ENCODE measurements around the gene AP3B1.
"Not testable (repeated sequence)": the region's sequence is repeated elsewhere in the genome, so short reads cannot be mapped to it uniquely, and the experiment has no call there.

The AP3B1 gene

DNA sequence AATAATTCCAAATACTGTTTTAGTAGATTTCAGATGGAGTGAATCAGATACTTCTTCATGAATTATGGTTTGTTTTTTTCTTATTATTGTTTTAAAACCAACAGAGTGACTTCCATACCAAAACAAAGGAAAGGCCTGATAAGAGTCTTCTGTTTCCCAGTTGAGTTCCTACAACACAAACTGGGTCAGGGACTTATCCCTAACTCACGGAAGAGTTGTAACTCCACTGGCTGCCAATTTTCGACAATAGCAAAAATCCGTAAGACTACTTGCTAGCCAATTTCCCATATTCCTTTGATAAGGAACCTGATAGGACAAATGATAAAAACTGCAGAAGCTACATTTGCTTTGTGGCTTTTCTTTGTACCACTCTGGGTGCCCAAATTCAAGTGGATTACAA, 219.2 kb downstream of the AP3B1 start:
- DNase-seq (ENCODE audit: low read depth in 2 of 2, low spot score in 1 of 2), result no peak

DNA sequence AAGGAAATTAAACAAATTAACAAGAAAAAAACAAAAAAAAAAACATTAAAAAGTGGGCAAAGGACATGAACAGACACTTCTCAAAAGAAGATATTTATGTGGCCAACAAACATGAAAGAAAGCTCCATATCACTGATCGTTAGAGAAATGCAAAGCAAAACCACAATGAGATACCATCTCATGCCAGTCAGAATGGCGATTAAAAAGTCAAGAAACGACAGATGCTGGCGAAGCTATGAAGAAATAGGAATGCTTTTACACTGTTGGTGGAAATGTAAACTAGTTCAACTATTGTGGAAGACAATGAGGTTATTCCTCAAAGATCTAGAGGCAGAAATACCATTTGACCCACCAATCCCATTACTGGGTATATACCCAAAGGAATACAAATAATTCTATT, 223.8 kb downstream of the AP3B1 start:
- DNase-seq (ENCODE audit: low read depth in 2 of 2, low spot score in 1 of 2), result not testable (repeated sequence)

DNA sequence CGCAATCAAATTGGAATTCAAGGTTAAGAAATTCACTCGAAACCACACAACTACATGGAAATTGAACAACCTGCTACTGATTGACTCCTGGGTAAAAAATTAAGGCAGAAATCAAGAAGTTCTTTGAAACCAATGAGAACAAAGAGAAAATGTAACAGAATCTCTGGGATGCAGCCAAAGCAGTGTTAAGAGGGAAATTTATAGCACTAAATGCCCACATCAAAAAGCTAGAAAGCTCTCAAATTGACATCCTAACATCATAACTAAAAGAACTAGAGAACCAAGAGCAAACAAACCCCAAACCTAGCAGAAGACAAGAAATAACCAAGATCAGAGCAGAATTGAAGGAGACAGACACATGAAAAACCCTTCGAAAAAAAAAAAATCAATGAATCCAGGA, 226.9 kb downstream of the AP3B1 start:
- not testable (repeated sequence) for DNase-seq (ENCODE audit: low read depth in 2 of 2, low spot score in 1 of 2)

DNA sequence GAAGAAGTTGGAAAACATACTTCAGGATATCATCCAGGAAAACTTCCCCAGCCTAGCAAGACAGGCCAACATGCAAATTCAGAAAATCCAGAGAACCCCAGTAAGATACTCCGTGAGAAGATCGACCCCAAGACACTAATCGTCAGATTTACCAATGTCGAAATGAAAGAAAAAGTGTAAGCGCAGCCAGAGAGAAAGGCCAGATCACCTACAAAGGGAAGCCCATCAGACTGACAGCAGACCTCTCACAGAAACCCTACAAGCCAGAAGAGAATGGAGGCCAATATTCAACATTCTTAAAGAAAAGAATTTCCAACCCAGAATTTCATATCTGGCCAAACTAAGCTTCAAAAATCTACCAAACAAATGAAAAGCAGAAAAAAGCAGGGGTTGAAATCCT, 227.8 kb downstream of the AP3B1 start:
- not testable (repeated sequence) for DNase-seq (ENCODE audit: low read depth in 2 of 2, low spot score in 1 of 2)

DNA sequence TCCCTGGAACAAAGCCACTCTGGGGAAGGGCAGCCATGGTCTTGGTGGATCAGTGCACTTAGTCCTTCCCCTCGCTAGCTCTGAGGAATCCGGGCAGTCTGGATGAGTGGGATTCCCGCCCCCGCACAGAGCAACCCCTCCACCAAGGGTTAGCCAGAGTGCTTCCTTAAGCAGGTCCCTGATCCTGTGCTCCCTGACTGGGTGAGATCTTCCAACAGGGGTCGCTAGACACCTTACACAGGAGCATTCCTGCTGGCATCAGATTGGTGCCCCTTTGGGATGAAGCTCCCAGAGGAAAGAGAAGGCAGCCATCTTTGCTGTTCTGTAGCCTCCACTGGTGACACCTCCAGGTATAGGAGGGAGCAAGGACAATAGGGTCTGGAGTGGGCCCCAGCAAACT, 228.8 kb downstream of the AP3B1 start:
- no peak for DNase-seq (ENCODE audit: low read depth in 2 of 2, low spot score in 1 of 2)

DNA sequence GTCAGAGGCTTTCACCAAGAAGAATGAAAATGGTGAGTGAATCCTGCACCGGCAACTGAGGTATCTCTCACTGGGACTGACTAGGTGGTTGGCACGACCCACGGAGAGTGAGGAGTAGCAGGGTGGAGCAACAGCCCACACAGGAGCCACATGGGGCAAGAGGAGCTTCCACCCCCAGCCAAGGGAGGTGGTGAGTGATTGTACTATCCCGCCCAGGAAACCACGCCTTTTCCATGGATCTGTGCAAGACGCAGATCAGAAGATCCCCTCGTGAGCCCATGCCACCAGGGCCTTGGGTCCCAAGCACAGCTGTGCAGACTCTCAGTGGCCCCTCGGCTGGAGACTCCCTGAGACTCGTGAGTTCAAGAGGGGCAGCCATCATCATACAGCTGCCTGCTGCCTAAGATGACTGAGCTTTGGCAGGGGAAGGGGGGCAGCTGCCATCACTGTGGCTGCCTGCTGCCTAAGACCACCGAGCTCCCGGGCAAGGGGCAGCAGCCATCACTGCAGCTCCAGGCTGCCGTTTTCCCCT, 229.5 kb downstream of the AP3B1 start:
- DNase-seq (ENCODE audit: low read depth in 2 of 2, low spot score in 1 of 2), result no peak

DNA sequence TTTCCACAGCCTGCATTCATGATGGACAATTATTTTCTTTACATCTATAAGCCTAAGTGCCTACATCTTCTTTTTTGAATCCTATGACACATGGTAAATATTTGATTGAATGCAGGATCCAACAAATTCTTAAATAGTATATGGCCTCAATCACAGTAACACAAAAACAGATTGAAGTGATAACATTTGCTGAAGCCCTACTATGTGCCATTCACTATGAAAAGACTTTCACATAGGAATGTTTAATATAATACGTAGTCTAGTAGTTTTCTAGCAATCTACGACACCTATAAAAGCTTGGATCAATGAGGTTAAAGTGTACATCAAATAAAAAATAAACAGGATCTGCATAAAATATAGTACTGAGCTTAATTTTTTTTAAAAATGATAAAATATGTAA, 231.0 kb downstream of the AP3B1 start:
- no peak for DNase-seq (ENCODE audit: low read depth in 2 of 2, low spot score in 1 of 2)

DNA sequence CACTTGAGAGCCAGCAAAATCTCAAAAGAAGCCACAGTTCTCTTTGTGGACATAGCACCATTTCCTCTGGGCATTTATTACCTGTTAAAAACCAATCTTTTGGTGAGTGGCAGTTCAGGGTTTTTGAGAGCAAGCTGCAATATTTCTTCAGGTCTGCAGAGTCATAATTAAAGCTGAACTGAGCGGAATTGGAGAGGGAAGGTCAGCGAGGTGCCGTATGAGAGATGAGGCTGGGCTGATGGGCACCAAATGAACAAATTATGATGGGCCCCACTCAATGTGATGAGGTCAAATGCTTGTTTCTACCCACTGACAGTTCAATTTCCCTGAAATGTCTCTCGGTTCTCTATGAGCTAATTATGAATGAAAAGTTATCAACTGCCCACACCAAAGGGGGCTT, 231.9 kb downstream of the AP3B1 start:
- DNase-seq (ENCODE audit: low read depth in 2 of 2, low spot score in 1 of 2), result no peak

DNA sequence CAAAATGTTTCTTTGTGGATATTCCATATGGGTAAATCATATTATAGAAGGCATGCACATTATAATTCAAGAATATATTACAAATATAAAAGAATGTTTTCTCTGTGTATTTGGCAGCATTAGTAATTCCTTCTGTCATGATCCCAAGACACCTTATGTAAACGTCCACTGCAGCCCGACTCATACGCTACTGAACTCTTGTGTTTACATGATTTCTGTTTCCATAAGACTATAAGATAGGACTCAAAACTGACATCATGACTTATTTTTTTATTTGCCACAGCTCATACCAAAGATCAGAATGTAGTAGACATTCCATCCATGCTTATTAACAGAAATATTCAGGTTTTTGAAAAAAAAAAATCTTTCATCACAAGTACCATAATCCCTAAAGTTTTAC, 234.1 kb downstream of the AP3B1 start:
- no peak for DNase-seq (ENCODE audit: low read depth in 2 of 2, low spot score in 1 of 2)

DNA sequence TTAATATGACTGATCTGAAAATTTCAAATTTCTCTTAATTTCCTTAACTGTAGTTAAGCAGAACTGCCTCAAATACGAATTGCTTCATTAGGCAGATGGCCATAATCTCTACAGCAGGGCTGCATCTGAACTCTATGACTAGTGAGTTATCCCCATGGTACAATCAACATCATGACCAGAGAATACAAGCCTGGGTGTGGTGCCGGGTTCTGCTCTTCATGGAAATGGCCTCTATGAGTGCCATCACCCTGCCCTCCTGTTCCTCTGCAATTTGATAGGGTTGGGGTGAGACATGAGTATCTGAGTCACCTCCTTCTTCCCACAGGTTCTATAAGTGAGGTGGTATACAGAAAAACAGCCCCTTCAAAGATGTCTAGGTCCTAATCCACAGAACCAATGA, 235.9 kb downstream of the AP3B1 start:
- no peak for DNase-seq (ENCODE audit: low read depth in 2 of 2, low spot score in 1 of 2)

DNA sequence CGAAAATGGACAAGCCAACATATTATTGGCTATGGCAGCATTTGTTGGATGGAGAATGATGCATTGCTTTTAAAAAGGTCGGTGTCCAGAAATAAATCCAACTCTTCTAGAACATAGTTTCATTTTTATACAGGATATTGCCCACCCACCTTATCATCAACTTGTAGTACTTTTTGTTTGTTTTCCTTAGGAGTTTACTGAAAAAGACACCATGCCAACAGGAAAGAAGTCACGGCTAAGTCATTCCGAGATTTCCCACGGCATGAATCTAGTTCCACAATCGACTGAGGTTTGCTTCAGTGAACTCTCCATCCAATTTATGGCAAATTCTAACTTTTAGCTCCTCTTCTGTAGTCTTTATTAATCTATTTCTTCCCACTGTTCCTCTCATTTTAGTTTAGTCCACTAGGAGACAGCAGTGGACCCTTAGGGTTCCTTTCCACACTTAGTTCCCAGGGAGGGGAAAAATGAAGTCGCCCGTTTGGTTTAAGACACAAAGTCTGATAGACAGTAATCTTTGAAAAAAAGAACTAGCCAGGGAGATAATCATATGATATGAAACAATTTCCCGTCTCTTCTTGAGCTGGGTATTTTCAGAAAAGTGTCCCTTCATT, 237.5 kb downstream of the AP3B1 start:
- no peak for DNase-seq (ENCODE audit: low read depth in 2 of 2, low spot score in 1 of 2)

DNA sequence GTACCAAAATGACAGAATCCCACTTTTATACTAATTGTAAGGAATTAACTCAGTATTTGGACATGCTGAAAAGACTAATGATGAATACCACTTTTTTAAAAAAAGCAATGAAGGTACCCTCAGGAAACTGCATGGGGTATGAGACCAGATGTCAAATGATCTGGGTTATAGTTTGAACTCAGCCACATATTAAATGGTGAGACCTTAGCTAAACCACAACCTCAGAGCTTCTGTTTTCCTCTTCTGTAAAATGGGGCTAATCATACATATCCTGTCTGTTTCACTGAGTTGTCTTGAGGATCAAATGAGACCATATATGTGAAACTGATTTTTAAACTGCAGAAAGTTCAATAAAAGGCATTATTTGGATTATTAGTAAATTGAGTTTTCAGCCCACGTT, 238.4 kb downstream of the AP3B1 start:
- no peak for DNase-seq (ENCODE audit: low read depth in 2 of 2, low spot score in 1 of 2)

DNA sequence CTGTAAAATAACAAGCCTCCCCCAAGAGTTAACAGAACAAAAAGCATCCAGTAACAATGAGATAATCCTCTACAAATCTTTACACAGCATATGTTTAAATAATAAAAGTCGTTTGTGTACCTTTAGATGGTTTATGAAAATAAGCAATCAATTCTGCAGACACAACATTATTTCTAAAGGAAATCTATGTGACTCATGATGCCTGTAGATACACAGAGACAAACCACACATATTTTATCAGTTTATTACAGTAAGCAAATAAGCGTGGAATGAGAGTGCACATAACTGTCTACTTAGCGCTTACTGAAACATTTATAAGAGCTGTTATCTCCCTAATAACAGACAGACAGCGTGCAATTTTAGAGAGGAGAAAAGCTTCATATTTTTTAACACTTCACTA, 243.6 kb downstream of the AP3B1 start:
- DNase-seq (ENCODE audit: low read depth in 2 of 2, low spot score in 1 of 2), result no peak

DNA sequence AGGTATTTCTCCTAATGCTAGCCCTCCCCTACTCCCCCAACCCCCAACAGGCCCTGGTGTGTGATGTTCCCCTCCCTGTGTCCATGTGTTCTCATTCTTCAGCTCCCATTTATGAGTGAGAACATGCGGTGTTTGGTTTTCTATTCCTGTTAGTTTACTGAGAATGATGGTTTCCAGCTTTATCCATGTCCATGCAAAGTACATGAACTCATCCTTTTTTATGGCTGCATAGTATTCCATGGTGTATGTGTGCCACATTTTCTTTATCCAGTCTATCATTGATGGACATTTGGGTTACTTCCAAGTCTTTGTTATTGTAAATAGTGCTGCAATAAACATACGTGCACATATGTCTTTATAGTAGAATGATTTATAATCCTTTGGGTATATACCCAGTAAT, 247.7 kb downstream of the AP3B1 start:
- not testable (repeated sequence) for DNase-seq (ENCODE audit: low read depth in 2 of 2, low spot score in 1 of 2)

DNA sequence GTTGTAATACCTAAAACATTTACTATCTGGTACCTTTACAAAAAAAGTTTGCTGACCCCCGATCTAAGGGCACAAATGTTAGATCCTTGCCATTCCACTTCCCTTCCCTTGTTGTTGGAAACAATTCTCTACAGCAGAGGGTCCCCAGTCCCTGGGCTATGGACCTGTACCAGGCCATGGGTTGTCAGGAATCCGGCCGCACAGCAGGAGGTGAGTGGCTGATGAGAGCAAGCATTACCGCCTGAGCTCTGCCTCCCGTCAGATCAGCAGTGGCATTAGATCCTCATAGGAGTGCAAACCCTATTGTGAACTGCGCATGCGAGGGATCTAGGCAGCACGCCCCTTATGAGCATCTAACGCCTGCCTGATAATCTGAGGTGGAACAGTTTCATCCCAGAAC, 248.5 kb downstream of the AP3B1 start:
- no peak for DNase-seq (ENCODE audit: low read depth in 2 of 2, low spot score in 1 of 2)

DNA sequence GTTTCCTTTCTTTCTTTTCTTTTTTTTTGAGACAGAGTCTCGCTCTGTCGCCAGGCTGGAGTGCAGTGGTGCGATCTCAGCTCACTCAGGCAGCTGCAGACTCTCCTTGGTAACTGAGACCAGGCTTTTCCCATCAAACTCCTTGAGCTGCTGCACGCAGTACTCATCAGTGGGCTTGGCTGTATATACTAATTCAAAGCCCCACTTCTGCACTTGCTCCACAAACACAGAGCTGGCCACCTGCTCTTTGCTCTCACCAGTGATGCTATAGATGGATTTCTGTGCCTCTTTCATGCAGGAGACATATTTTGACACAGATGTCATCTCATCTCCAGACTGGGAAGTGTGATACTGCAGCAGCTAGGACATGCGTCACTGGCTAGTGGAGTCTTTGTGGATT, 252.7 kb downstream of the AP3B1 start:
- DNase-seq (ENCODE audit: low read depth in 2 of 2, low spot score in 1 of 2), result no peak

DNA sequence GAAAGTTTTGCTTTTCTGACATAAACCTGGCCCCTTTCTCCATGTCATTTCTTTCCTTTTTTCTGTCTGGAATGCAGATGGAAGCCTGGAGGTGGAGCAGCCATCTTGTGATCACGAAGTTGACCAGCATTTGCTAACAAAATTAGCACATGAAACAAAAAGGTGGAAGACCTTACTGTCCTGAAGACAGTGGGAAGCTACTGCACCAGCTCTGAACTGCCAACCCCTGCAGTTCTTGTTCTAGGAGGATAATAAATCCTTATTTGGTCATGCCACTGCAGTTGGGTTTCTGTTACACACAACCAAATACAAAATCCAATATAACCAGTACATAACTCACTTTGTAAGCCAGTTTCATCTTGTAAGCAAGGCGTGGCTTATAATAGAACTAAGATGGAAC, 269.0 kb downstream of the AP3B1 start:
- no peak for DNase-seq (ENCODE audit: low read depth in 2 of 2, low spot score in 1 of 2)

DNA sequence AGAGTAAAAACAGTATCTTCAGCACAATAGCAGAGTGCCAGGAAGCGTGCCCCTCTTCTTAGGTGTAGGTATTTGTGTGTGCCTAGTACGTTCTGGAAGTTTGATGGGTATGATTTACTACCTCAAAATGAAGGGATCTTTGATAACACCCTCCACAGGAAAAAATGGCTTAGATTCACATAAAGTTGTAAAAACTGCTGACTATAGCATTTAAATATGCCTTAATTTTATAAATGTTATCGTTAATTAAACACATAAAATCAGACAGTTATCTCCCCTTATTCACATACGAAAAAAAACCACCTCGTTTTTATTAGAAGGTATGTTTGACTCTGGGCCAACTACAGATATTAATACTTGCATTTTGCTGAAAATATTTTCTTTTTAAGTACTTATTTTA, 274.8 kb downstream of the AP3B1 start:
- no peak for DNase-seq (ENCODE audit: low read depth in 2 of 2, low spot score in 1 of 2)

DNA sequence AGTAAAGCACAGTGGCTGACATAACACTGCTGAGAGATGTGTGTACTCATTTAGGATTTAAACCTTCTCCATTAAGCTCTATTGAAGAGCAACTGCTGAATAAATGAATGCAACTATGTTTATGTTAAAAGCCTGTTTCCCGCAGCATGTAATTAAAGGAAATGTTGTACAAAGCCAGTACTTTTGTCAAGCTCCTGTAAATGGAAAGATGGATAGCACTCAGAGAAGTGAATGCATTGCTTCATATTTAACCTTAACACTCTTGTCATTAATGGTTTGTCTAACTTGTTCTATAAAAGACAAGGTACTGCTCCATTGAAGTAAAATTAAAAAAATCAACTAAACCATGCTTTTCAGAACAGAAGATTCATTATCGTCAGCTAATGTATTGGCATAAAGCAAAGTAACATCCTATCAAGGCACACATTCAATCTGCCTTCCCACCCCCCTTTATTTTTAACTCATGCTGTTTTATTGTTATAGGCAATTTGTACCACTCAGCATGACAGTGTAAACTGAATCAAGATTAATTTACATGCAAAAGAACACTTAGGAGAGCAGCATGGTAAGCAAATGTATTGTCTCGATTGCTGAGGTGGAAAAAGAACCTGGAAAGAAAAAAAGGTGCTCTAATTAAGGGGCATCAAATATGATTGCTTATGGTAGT, 277.5 kb downstream of the AP3B1 start:
- no peak for DNase-seq (ENCODE audit: low read depth in 2 of 2, low spot score in 1 of 2)

DNA sequence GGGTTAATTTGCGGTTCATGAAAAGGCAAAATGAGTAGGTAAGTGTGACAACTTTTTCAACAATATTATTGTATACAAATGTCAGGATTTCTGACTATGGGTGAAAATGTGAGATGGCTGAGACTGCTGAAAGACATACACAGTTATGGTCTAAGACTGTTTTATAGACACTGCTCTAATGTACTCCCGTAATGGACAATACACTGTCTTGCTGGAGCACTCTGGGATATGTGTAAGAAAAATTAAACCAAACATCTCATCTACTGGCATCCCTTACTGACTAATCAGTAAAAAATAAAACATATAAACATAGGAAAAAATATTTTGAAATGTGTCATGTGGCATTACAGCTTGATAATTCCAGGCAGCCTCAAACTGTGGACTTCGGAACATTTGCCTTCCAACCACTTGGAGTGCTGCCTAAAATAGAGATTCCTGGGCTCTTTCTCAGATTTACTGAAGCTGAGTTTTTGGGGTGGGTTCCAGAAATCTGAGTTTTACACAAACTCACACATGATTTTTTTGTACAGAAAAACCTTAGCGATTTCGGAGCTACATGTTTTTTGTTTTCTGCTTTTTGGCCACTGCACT, 284.5 kb downstream of the AP3B1 start:
- DNase-seq (ENCODE audit: low read depth in 2 of 2, low spot score in 1 of 2), result no peak

DNA sequence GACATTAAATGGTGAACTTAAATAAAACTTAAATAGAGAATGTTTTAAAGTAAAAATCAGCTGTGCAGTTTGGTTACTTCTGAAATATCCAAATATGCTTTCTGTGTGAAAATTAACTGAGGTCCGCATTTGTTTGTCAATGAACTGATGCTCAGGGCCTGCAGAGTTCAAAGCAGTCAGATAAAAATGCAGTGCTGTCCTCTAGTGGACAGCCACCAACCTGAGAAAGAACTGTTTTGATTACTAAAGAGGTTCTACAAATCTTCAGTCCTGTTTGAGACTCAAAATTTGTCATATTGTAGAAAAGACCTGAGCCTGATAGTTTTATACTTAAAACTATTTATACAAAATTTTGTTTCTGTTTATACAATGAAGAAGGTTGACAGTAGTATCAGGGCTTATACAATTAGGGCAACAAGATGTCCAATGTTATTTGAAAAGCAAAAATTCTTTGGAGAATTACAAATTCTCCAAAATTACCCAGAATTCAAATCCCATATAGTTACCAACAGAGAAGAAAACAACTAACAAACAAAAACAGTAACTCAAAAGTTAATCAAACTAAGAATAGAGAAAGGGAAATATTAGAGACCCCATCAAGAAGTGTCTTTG, 286.0 kb downstream of the AP3B1 start:
- DNase-seq (ENCODE audit: low read depth in 2 of 2, low spot score in 1 of 2), result no peak

DNA sequence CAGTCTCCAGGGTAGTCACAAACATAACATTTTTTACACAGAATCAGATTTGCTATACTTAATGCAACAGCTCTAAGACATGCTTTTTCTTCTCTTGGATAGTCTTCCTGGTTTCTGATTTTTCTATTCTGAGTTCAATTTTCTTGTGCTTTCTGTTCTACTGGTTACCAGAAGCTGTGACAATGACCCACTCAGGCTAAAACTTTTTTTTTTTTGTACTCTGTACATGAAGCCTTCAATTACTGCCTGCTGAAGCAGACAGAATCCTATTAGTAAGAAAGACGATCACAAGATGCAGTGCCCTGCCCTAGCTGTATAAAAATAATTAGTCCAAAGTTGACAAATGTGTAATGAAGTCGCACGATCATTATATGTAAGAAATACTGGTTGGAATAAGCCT, 287.3 kb downstream of the AP3B1 start:
- no peak for DNase-seq (ENCODE audit: low read depth in 2 of 2, low spot score in 1 of 2)

Measured in stimulated activated CD8-positive, alpha-beta memory T cell treated with anti-CD3 and anti-CD28 coated beads, Interleukin-4, amount 100 ng/mL, for 4 hours (primary cell).